BE2C (cell line): Measurements from ENCODE around the gene CCNI.
"Not testable (repeated sequence)": the region's sequence is repeated elsewhere in the genome, so short reads cannot be mapped to it uniquely, and the experiment has no call there.

ENCODE experiments used
- DNase-seq: peaks from one replicate; pipeline ENCODE4 v3.0.0-alpha.2; 2020
- H3K27me3 ChIP-seq: fragments of 250-450 bp; sonication (Bioruptor Pico); 2 replicates; pipeline ENCODE4 v1.5.1; 2020; ENCODE audit warnings: mild to moderate bottlenecking
- H3K36me3 ChIP-seq: fragments of 250-450 bp; sonication (Bioruptor Pico); 2 replicates; pipeline ENCODE4 v1.5.1; 2020; ENCODE audit warnings: mild to moderate bottlenecking
- H3K4me1 ChIP-seq: fragments of 250-450 bp; sonication (Bioruptor Pico); 2 replicates; pipeline ENCODE4 v1.5.1; 2020
- H3K4me3 ChIP-seq: 2 replicates; pipeline ENCODE4 v1.5.1; 2011; ENCODE audit warnings: low read depth, low read length
- H3K9me3 ChIP-seq: fragments of 250-450 bp; sonication (Bioruptor Pico); 2 replicates; pipeline ENCODE4 v1.5.1; 2020
- TF ChIP-seq, protein P1 (sequence below): IDR thresholded peaks from 2 replicates; pipeline ENCODE4 v1.5.1; 2012; ENCODE audit warnings: mild to moderate bottlenecking, low read depth, low read length

CCNI gene

DNA sequence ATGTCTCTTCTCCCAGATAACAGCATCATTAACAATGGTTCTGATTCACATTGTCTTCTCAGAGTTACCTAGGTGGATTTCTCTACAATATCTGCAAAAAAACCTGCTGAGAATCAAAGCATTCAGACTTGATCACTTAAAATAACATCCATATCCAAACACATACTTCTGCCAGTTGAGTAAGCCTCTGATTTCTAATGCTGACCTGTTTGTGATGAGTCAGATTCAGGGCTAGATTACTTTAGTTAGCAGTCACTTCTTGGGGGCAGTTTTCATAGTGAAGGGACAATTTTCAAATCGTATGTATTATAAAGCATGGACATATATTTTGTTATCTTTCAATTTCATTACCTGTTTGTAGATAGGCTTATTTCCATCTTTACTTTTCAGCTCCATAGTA lies 35.5 kb downstream of the CCNI start:
- TF ChIP-seq, protein P1, sequence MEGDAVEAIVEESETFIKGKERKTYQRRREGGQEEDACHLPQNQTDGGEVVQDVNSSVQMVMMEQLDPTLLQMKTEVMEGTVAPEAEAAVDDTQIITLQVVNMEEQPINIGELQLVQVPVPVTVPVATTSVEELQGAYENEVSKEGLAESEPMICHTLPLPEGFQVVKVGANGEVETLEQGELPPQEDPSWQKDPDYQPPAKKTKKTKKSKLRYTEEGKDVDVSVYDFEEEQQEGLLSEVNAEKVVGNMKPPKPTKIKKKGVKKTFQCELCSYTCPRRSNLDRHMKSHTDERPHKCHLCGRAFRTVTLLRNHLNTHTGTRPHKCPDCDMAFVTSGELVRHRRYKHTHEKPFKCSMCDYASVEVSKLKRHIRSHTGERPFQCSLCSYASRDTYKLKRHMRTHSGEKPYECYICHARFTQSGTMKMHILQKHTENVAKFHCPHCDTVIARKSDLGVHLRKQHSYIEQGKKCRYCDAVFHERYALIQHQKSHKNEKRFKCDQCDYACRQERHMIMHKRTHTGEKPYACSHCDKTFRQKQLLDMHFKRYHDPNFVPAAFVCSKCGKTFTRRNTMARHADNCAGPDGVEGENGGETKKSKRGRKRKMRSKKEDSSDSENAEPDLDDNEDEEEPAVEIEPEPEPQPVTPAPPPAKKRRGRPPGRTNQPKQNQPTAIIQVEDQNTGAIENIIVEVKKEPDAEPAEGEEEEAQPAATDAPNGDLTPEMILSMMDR = no peak
- Histone ChIP-seq H3K9me3 (no peaks in the 10 kb centered on the region; the same call in 1 of the 2 replicates), H3K27me3 (no peaks in the 10 kb centered on the region), H3K36me3 (peaks cover 22% of the 10 kb centered on the region), H3K4me3 (no peak overlapping the region), H3K4me1 (no peaks in the 10 kb centered on the region)
- no peak for DNase-seq

DNA sequence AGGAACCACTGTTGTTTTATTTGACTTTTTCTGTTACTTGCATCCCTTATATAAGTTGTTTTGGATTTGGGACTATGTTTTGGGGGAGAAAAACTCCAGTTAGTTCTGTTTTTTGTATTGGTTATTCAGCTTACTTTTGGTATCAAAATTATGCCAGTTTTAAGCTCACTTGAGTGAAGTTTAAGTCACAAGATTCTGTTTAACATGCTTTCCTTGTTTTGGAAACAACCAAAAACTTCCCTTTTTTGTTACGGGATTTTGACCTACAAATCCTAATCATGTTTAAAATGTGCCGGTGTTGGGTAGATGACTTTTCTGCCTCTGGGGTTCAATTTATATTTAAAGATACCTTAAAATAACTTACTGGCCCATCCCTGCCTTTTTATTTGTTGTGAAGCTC lies 36.0 kb downstream of the CCNI start:
- TF ChIP-seq, protein P1 = no peak

GRCh38 chr4:77037736-77038135 lies 38.1 kb downstream of the CCNI start:
- TF ChIP-seq, protein P1 = no peak
- Histone ChIP-seq H3K4me3 (no peak overlapping the region), H3K4me1 (no peaks in the 10 kb centered on the region), H3K36me3 (peaks cover 38% of the 10 kb centered on the region), H3K9me3 (no peaks in the 10 kb centered on the region; the same call in 1 of the 2 replicates), H3K27me3 (no peaks in the 10 kb centered on the region)
- DNase-seq = no peak

More for the DNA sequence above, 36.0 kb downstream of the CCNI start:
- H3K4me1 ChIP-seq = no peaks in the 10 kb centered on the region
- no peak overlapping the region for H3K4me3 ChIP-seq
- no peak for DNase-seq
- no peaks in the 10 kb centered on the region for H3K27me3 ChIP-seq
- no peaks in the 10 kb centered on the region; the same call in 1 of the 2 replicates for H3K9me3 ChIP-seq
- H3K36me3 ChIP-seq = peaks cover 26% of the 10 kb centered on the region

DNA sequence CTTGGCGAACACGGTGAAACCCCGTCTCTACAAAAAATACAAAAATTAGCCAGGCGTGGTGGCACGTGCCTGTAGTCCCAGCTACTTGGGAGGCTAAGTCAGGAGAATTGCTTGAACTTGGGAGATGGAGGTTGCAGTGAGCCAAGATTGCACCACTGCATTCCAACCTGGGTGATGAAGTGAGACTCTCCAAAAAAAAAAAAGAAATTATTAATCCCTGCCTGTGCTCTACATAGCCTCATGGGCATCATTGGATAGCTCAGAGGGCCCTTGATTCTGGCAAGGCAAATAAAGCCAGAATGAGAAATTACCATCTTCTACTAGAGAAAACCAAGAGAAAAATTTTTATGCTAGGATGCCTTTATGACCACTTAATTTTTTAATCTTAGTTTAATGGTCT lies 38.6 kb downstream of the CCNI start:
- not testable (repeated sequence) for DNase-seq, H3K4me1 ChIP-seq, H3K9me3 ChIP-seq, H3K4me3 ChIP-seq, H3K27me3 ChIP-seq
- H3K36me3 ChIP-seq = peaks cover 44% of the 10 kb centered on the region

DNA sequence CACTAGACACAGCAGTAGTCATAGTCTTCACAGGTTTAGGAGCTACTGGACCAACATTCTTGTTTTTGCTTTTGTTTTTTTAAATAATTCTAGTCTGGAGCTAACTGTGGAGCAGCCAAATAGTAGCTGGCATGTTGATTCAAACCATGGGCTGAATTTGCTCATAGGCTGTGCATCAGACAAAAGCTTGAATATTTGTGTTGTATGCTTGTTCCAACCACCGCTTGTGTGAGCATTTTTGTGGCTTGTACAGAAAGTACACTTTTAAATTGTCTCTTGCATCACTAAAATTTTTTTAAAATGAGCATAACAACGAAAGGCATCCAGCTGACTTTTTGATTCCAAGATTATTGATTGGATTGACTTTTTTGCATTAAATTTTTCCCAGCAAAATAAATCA lies 39.6 kb downstream of the CCNI start:
- Histone ChIP-seq H3K4me1 (no peaks in the 10 kb centered on the region), H3K4me3 (no peak overlapping the region), H3K36me3 (peaks cover 53% of the 10 kb centered on the region), H3K27me3 (no peaks in the 10 kb centered on the region), H3K9me3 (no peaks in the 10 kb centered on the region; the same call in 1 of the 2 replicates)
- DNase-seq = no peak
- TF ChIP-seq, protein P1 = no peak

GRCh38 chr4:77035153-77035552 lies 40.6 kb downstream of the CCNI start:
- TF ChIP-seq, protein P1 = no peak
- peaks cover 60% of the 10 kb centered on the region for H3K36me3 ChIP-seq
- no peaks in the 10 kb centered on the region for H3K4me1 ChIP-seq

GRCh38 chr4:77031544-77031943 lies 44.2 kb downstream of the CCNI start:
- Histone ChIP-seq H3K4me1 (no peaks in the 10 kb centered on the region), H3K4me3 (no peak overlapping the region), H3K36me3 (peaks cover 87% of the 10 kb centered on the region), H3K27me3 (no peaks in the 10 kb centered on the region), H3K9me3 (no peaks in the 10 kb centered on the region; the same call in 1 of the 2 replicates)
- TF ChIP-seq, protein P1 = no peak
- no peak for DNase-seq

More at GRCh38 chr4:77035153-77035552, 40.6 kb downstream of the CCNI start:
- Histone ChIP-seq H3K9me3 (no peaks in the 10 kb centered on the region; the same call in 1 of the 2 replicates), H3K4me3 (no peak overlapping the region), H3K27me3 (no peaks in the 10 kb centered on the region)
- no peak for DNase-seq

GRCh38 chr4:77029757-77030156 lies 46.0 kb downstream of the CCNI start:
- peaks cover 87% of the 10 kb centered on the region for H3K36me3 ChIP-seq
- not testable (repeated sequence) for H3K4me1 ChIP-seq, H3K27me3 ChIP-seq

More at GRCh38 chr4:77029757-77030156, 46.0 kb downstream of the CCNI start:
- DNase-seq, H3K9me3 ChIP-seq, H3K4me3 ChIP-seq: not testable (repeated sequence)
